Activated CD4-positive, alpha-beta T cell treated with anti-CD3 and anti-CD28 coated beads, Interleukin-2, amount 50 U/mL, for 4 hours (primary cell): Measurements from ENCODE around the gene LY6G5B.

ENCODE experiments used
- DNase-seq, 2 experiments: peaks; one replicate each; pipeline ENCODE4 v3.0.0-alpha.2; 2020

LY6G5B gene

GRCh38 chr6:31718265-31718664, 48.5 kb downstream of the LY6G5B start:
- DNase-seq: no peak

GRCh38 chr6:31719001-31719400, 49.2 kb downstream of the LY6G5B start:
- no peak for DNase-seq

- no peak for DNase-seq
Measured at GRCh38 chr6:31720196-31720770, 50.5 kb downstream of the LY6G5B start.

GRCh38 chr6:31721351-31722020, 51.7 kb downstream of the LY6G5B start, which contains the start of gene LY6G6C:
Gene LY6G6C (minus strand): TSS chr6:31721746. CDS start chr6:31721679, 67 bp downstream.
- DNase-seq: no peak

GRCh38 chr6:31722173-31722572, 52.4 kb downstream of the LY6G5B start:
- DNase-seq: no peak
